HG03378 (cell line): ENCODE data around the gene ADGRL3.
"Not testable (repeated sequence)": the region's sequence is repeated elsewhere in the genome, so short reads cannot be mapped to it uniquely, and the experiment has no call there.

Experiments
- ATAC-seq: cut with Tn5 transposase; IDR thresholded peaks from one replicate; pipeline ENCODE4 v1.9.1; 2021; ENCODE audit warnings: mild to moderate bottlenecking, moderate library complexity; ENCODE audit not compliant: unreplicated experiment

ADGRL3 gene

GRCh38 chr4:61596606-61597340 is 396.6 kb downstream of the ADGRL3 start:
- ATAC-seq, result no peak

GRCh38 chr4:61603086-61603485 is 403.0 kb downstream of the ADGRL3 start:
- ATAC-seq, result no peak

GRCh38 chr4:61604054-61604453 is 403.9 kb downstream of the ADGRL3 start:
- ATAC-seq, result no peak

DNA sequence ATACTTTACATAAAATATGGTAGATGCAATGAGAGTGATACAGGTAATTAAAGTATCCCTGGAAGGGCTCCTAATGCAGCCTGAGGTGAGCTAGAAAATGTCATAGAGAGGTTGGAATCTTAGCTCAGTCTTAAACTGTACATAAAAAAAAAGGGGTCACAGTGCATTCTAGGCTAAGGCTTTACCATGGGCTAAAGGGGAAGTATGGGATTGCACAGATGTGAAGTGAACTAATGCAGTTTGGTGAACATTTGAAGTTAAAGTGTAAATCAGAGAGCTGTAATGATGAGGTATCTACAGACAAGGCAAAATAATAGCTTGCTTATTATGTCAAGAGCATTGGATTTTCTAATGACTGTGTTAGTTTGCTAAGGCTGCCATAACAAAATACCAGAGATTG is 405.9 kb downstream of the ADGRL3 start:
- ATAC-seq, result no peak

DNA sequence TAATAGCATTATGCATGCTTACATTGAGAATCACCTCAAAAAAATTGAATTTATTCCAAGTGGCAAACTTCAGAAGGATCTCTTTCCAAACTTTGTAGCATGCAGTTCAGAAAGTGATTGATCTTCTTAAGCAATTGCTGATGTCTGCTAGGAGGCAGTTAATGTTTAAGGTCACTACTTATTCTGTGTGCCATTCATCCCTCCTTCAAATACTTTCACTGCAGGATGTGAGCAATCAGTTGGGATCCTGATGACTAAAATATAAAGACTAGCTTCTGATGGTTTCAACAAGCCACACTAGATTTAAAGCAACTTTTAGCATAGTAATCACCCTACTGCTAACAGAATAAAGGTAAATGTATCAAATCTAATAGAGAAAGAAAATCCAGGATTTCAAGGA is 414.1 kb downstream of the ADGRL3 start:
- ATAC-seq, result no peak

GRCh38 chr4:61619528-61619927 is 419.4 kb downstream of the ADGRL3 start:
- no peak for ATAC-seq

GRCh38 chr4:61628282-61628681 is 428.2 kb downstream of the ADGRL3 start:
- ATAC-seq, result no peak

DNA sequence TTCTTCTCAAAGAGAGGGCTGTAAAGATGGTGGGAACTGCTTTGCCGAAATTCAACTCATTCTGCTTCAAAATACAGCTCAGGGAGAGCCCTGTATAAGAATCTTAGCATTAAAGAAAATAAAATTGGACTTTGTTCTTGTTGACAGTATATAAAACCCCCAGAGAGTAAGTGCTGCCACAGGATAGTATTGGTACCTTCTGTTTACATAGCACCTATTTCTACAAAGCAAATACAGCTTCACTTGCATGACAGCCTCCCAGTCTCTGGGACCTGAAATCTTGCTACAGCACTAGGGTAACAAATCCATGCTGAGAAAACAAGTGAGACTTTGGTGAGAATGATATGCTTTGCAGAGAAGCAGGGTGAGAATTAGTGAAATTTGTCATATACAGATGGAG is 428.6 kb downstream of the ADGRL3 start:
- ATAC-seq, result no peak

DNA sequence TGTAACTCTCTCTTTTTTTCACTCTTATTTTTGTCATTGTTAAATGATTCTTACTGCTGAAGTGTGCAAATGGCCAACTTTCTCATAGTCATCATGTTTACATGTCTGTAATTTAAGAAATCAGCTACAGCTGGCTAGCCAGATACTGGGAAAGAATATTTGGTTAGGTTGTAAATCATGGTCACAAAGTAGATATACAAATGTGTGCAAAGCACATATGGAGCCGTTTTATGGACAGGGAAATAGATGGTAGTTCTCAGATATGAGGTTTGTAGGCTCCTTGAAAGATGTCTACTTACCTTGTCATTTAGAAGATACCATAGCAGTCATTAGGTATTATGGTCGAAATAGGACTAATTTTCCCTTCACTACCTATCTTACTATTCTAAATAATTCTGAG is 430.4 kb downstream of the ADGRL3 start:
- ATAC-seq, result no peak

- no peak for ATAC-seq
Observed at GRCh38 chr4:61638591-61638990, 438.5 kb downstream of the ADGRL3 start.

DNA sequence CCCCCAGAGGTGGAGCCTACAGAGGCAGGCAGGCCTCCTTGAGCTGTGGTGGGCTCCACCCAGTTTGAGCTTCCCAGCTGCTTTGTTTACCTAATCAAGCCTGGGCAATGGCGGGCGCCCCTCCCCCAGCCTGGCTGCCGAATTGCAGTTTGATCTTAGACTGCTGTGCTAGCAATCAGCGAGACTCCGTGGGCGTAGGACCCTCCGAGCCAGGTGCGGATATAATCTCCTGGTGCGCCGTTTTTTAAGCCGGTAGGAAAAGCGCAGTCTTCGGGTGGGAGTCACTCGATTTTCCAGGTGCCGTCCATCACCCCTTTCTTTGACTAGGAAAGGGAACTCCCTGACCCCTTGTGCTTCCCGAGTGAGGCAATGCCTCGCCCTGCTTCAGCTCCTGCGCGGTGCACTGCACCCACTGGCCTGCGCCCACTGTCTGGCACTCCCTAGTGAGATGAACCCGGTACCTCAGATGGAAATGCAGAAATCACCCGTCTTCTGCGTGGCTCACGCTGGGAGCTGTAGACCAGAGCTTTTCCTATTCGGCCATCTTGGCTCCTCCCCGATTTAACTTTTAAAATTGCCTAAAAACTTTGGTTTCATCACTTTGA is 446.7 kb downstream of the ADGRL3 start:
- ATAC-seq, result not testable (repeated sequence)

DNA sequence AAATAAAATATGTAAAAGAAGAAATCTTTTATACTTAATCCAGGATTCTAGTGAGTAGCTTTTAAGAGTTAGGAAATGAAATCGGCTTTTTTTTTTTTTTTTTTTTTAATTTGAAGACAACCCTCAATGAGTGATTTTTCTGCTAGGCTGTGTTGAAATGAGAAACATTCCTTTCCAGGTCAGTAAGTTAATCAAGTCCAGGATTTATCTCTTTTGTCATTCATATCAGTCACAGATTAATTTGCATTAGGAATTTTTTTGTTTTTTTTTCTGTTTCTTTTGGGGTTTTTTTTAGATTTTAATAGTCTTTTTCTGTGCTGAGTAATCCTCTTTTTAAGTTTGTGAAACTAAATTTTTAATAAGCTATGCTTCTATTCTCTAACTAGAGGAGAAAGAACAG is 448.1 kb downstream of the ADGRL3 start:
- no peak for ATAC-seq

- no peak for ATAC-seq
Observed at GRCh38 chr4:61657016-61657415, 456.9 kb downstream of the ADGRL3 start.

DNA sequence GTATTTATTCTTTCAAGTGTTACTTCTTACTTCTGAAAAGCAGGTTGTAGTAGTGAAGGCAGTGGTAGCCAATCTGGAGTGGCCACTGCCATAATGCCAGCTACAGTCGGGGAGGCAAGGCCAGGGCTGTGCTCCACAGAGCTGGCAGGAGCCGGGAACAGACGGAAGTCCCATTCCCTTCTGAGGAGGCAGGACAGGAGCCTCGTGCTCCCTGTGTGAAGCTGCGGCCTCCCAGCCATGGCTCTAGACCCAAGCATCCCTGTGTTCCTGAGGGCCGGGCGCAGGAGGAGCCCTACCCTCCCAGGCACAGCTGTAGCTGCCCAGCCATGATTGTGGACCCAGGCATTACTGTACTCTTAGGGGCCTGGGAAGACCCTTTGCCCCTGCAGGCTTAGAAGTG is 461.8 kb downstream of the ADGRL3 start:
- ATAC-seq, result no peak

GRCh38 chr4:61662362-61662761 is 462.2 kb downstream of the ADGRL3 start:
- no peak for ATAC-seq

DNA sequence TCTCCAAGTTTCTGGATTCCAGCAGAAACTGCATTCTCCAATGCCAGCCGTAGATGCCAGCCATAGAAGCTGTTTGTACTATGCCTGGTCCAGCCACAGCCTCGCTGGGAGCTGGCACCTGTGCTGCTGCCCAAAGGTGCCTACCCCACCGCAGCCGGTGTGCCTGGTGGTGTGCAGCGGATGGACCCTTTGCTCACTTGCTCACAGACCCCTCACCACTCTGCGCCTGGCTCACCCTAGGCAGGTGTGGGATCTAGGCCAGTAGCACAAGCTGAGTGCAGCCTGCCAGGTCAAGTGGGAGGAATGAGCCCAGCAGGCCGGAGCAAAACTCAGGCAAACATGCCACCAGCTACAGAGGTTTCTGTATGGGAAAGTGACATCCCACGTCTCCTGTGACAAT is 463.2 kb downstream of the ADGRL3 start:
- ATAC-seq, result no peak

DNA sequence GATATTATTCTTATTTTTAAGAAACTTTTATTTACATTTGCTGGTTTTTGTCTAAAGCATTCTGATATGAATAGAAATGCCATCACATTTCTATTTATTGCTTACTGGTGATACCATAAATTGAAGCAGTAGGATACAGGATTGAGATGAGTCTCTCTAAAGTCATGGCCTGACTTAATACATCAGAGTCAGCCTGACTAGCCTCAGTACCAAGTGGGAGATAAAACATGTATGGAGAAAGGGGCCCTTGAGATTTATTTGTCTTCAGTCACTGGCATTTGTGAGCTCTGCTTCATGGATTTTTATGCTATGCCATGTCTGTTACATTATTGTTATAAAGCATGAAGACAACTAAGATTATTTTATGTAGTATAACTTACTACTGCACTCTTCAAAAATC is 465.5 kb downstream of the ADGRL3 start:
- no peak for ATAC-seq

GRCh38 chr4:61666244-61666643 is 466.1 kb downstream of the ADGRL3 start:
- ATAC-seq, result no peak

GRCh38 chr4:61671599-61671998 is 471.5 kb downstream of the ADGRL3 start:
- ATAC-seq, result no peak

DNA sequence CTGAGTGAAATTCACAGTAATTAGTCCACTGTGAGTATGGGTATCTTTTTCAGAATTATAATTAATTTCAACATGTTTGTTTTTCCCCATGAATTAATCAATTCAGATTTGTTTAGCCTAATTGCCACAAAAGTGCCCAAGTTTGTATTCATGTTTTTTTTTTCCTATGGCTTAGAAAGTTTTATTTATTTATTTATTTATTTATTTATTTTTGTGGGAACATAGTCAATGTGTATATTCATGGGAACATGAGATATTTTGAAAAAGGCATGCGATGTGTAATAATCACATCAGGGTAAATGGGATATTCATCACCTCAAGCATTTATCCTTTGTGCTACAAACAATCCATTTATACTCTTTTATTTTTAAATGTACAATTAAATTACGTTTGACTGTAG is 475.3 kb downstream of the ADGRL3 start:
- no peak for ATAC-seq

DNA sequence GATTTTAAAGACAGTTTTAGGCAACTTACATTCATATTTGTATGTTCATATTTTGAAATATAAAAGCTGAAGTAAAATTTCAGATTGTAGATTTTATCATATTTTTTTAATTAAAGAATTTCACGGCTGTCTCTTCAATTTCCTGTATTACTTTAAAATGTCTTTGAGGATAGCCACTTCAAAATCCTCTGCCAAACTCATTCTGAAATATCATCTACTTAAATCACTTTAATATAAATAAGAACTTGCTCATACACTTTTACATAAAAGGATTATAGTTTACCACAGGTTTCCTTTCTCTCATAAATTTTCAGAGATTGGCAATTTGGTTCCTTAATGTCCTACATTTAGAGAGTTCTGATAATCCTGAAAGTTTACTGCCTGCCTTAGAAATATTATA is 478.2 kb downstream of the ADGRL3 start:
- ATAC-seq, result no peak

GRCh38 chr4:61693520-61693919 is 493.4 kb downstream of the ADGRL3 start:
- ATAC-seq, result no peak

- no peak for ATAC-seq
Observed at GRCh38 chr4:61714387-61714911, 514.3 kb downstream of the ADGRL3 start.
